CD4-positive, alpha-beta T cell (primary cell): ENCODE data around the gene DMRTC2. TPM values are rescaled to one million over a fixed set of nuclear protein-coding genes. Genes with fewer than 3 reads are reported as not detected.

Experiments used
- ATAC-seq: fragments of 200-7000 bp; cut with Tn5 transposase; one replicate; pipeline ENCODE4 v1.10.0; 2022; ENCODE audit warnings: mild to moderate bottlenecking; ENCODE audit not compliant: poor library complexity
- CTCF ChIA-PET: fragments of 350-600 bp; sonication (Branson Sonifier 250); formaldehyde crosslinking; loops from one replicate; lab custom pipeline; 2021; ENCODE audit warnings: antibody characterized with exemption, inconsistent platforms; lab: Charles Lee
- POLR2A ChIA-PET: fragments of 350-600 bp; sonication (Branson Sonifier 250); formaldehyde crosslinking; loops from one replicate; lab custom pipeline; 2021; ENCODE audit warnings: antibody characterized with exemption, inconsistent platforms; lab: Charles Lee
- DNase-seq, 14 experiments: peaks; one replicate each; pipeline ENCODE4 v3.0.0-alpha.2; 2013 to 2020; ENCODE audit warnings: mixed read lengths in 2 of 14
- H3K27ac ChIP-seq, 2 donors: one replicate each; pipeline versions ENCODE4 v1.5.1 to v1.7.0; 2013; ENCODE audit warnings: low read length in 2 of 2, low read depth in 1 of 2, mild to moderate bottlenecking in 1 of 2
- H3K27me3 ChIP-seq, 2 experiments: 1 replicate in 1 of 2; 2 replicates in 1 of 2; pipeline versions ENCODE4 v1.6.1 to v1.7.0; 2013; ENCODE audit warnings: low read length in 2 of 2, control low read depth in 1 of 2, mild to moderate bottlenecking in 1 of 2, moderate library complexity in 1 of 2; ENCODE audit not compliant: insufficient read depth in 2 of 2, control insufficient read depth in 1 of 2
- H3K36me3 ChIP-seq: one replicate; pipeline ENCODE4 v1.6.1; 2013; ENCODE audit warnings: low read length, control low read depth; ENCODE audit not compliant: insufficient read depth
- H3K4me1 ChIP-seq: one replicate; pipeline ENCODE4 v1.6.1; 2013; ENCODE audit warnings: low read length, control low read depth; ENCODE audit not compliant: insufficient read depth
- H3K4me3 ChIP-seq: one replicate; pipeline ENCODE4 v1.5.1; 2013; ENCODE audit warnings: mild to moderate bottlenecking, low read length, moderate library complexity
- H3K9me3 ChIP-seq, 2 experiments: 1 replicate in 1 of 2; 2 replicates in 1 of 2; pipeline versions ENCODE4 v1.6.1 to v1.7.0; 2013; ENCODE audit warnings: low read length in 2 of 2, mild to moderate bottlenecking in 2 of 2, control low read depth in 1 of 2, moderate library complexity in 1 of 2; ENCODE audit not compliant: control insufficient read depth in 1 of 2, insufficient read depth in 1 of 2
- H3K27ac Mint-ChIP-seq: one replicate; pipeline ENCODE4 v1.8.0; 2020; ENCODE audit warnings: mixed read lengths
- H3K27me3 Mint-ChIP-seq: one replicate; pipeline ENCODE4 v1.8.0; 2021; ENCODE audit warnings: mixed read lengths
- H3K36me3 Mint-ChIP-seq: one replicate; pipeline ENCODE4 v1.8.0; 2021; ENCODE audit warnings: low read depth, mixed read lengths
- H3K4me1 Mint-ChIP-seq: one replicate; pipeline ENCODE4 v1.8.0; 2021; ENCODE audit warnings: low read depth, mixed read lengths
- H3K4me3 Mint-ChIP-seq: one replicate; pipeline ENCODE4 v1.8.0; 2020; ENCODE audit warnings: mild to moderate bottlenecking, mixed read lengths
- H3K9me3 Mint-ChIP-seq: one replicate; pipeline ENCODE4 v1.8.0; 2020; ENCODE audit warnings: mixed read lengths
- CTCF ChIP-seq: fragments of 200-600 bp; IDR thresholded peaks from one replicate; pipeline ENCODE4 v1.8.0; 2022; ENCODE audit warnings: antibody characterized with exemption, mild to moderate bottlenecking
- intact Hi-C, 2 experiments: fragments of 100-400 bp; cut with DNase I in 1 of 2; cut with micrococcal nuclease in 1 of 2; formaldehyde crosslinking; loops; one replicate each; pipeline versions ENCODE4 v1.15.1 to v1.9.0; 2023 to 2025; cut with DNase I, micrococcal nuclease
- total RNA-seq, 174 experiments: library from RNA in 2 of 174; stranded (reverse) in 2 of 174; gene quantifications; one replicate each; pipeline ENCODE4 v1.2.3 and lab custom pipeline; 2021 to 2026

DMRTC2 gene
- total RNA-seq, 2 experiments from 2014 or later = not detected

- DNase-seq (peak; percentile 61 to 92 (median 87)), ATAC-seq (peak; percentile 66)
- Mint-ChIP-seq H3K4me1 (peaks cover 71% of the 10 kb centered on the region), H3K27me3 (no peaks in the 10 kb centered on the region), H3K27ac (peak overlapping the region; percentile 98), H3K36me3 (peaks cover 92% of the 10 kb centered on the region), H3K4me3 (peak overlapping the region; percentile 90), H3K9me3 (no peaks in the 10 kb centered on the region)
- CTCF ChIA-PET = interaction anchor here (0.6 to 8.8 kb wide), 9 partner anchors 14 to 71 kb away, joined by 3 to 119 read pairs (median 7); partner anchors contain the start of genes CD79A, RABAC1 and RPS19
- H3K4me1 ChIP-seq = peaks cover 86% of the 10 kb centered on the region
- peak overlapping the region; percentile 94 for H3K4me3 ChIP-seq
- H3K27ac ChIP-seq = peak overlapping the region; percentile 69 to 96
- no peaks in the 10 kb centered on the region for H3K27me3 ChIP-seq
- H3K9me3 ChIP-seq = no peaks in the 10 kb centered on the region
- peaks cover 62% of the 10 kb centered on the region for H3K36me3 ChIP-seq
- peak; percentile 54 for TF ChIP-seq CTCF
- POLR2A ChIA-PET = interaction anchor here (0.6 to 12.4 kb wide), 15 partner anchors 9 to 539 kb away, joined by 3 to 465 read pairs (median 21); partner anchors contain the start of genes CD79A, ERFL, RABAC1 and RPS19
- intact Hi-C loops = loop anchor here (1.0 to 10.0 kb wide), 8 partner anchors 13 to 333 kb away; partner anchors contain the start of gene ERFL (in 1 of the 2)
These were observed 43.0 kb downstream of the DMRTC2 start for GRCh38 chr19:41887711-41888382.

GRCh38 chr19:41888926-41889325 lies 44.1 kb downstream of the DMRTC2 start:
- intact Hi-C loops = loop anchor here (2.0 to 10.0 kb wide), 4 partner anchors 38 to 334 kb away; partner anchors contain the start of gene ERFL (in 1 of the 2)
- ATAC-seq (no peak), DNase-seq (peak in 4 of 14 experiments; percentile 41 to 61 (median 50))
- Histone ChIP-seq H3K27me3 (no peaks in the 10 kb centered on the region), H3K27ac (peak overlapping the region; percentile 13 to 96), H3K36me3 (peaks cover 67% of the 10 kb centered on the region), H3K9me3 (no peaks in the 10 kb centered on the region), H3K4me1 (peaks cover 92% of the 10 kb centered on the region), H3K4me3 (peak overlapping the region; percentile 94)
- no peaks in the 10 kb centered on the region for H3K27me3 Mint-ChIP-seq
- peaks cover 92% of the 10 kb centered on the region for H3K36me3 Mint-ChIP-seq
- POLR2A ChIA-PET = interaction anchor here (1.2 to 12.4 kb wide), 10 partner anchors 8 to 69 kb away, joined by 4 to 465 read pairs (median 48); partner anchors contain the start of genes CD79A, ERFL, RABAC1 and RPS19
- CTCF ChIA-PET = interaction anchor here (8.6 to 8.8 kb wide), 2 partner anchors 15 to 29 kb away, joined by 59 to 119 read pairs; partner anchors contain the start of genes CD79A and RPS19
- TF ChIP-seq CTCF = no peak
- H3K4me1 Mint-ChIP-seq = peaks cover 72% of the 10 kb centered on the region
- peak overlapping the region; percentile 98 for H3K27ac Mint-ChIP-seq
- H3K4me3 Mint-ChIP-seq = peak overlapping the region; percentile 90
- H3K9me3 Mint-ChIP-seq = no peaks in the 10 kb centered on the region

GRCh38 chr19:41889896-41890295 lies 45.1 kb downstream of the DMRTC2 start:
- Histone ChIP-seq H3K27ac (peak overlapping the region; percentile 13 to 96), H3K9me3 (no peaks in the 10 kb centered on the region), H3K36me3 (peaks cover 72% of the 10 kb centered on the region), H3K4me1 (peaks cover 95% of the 10 kb centered on the region), H3K27me3 (no peaks in the 10 kb centered on the region), H3K4me3 (no peak overlapping the region)
- ChIA-PET POLR2A (interaction anchor here (0.6 to 12.4 kb wide), 7 partner anchors 8 to 68 kb away, joined by 3 to 465 read pairs (median 70); partner anchors contain the start of genes CD79A, ERFL, RABAC1 and RPS19), CTCF (interaction anchor here (8.6 to 8.8 kb wide), 2 partner anchors 16 to 30 kb away, joined by 59 to 119 read pairs; partner anchors contain the start of genes CD79A and RPS19)
- no peak for TF ChIP-seq CTCF
- ATAC-seq (no peak), DNase-seq (no peak)
- Mint-ChIP-seq H3K27ac (peak overlapping the region; percentile 98), H3K36me3 (peaks cover 88% of the 10 kb centered on the region), H3K4me3 (peak overlapping the region; percentile 71), H3K27me3 (no peaks in the 10 kb centered on the region), H3K9me3 (no peaks in the 10 kb centered on the region), H3K4me1 (peaks cover 70% of the 10 kb centered on the region)
- intact Hi-C loops = loop anchor here (2.0 to 10.0 kb wide), 4 partner anchors 37 to 335 kb away; partner anchors contain the start of gene ERFL (in 1 of the 2)
